Esophagus muscularis mucosa (tissue), 4 donors: ENCODE measurements around the gene S100A4.

Experiments
- EP300 ChIP-seq: sonication (generic); formaldehyde crosslinking; IDR thresholded peaks from one replicate; pipeline ENCODE4 v1.6.1; 2017; ENCODE audit warnings: antibody characterized with exemption
- POLR2A ChIP-seq: fragments of 450-650 bp; IDR thresholded peaks from one replicate; pipeline ENCODE4 v1.6.1; 2017; ENCODE audit warnings: antibody characterized with exemption, moderate library complexity, mild to moderate bottlenecking, low read depth
- POLR2AphosphoS5 ChIP-seq, 2 donors: sonication (generic); formaldehyde crosslinking; IDR thresholded peaks; one replicate each; pipeline ENCODE4 v1.6.1; 2017; ENCODE audit warnings: antibody characterized with exemption in 2 of 2
- TF ChIP-seq, protein P1 (sequence below), 3 experiments: fragments of 200-600 bp in 2 of 3; fragments of 450-650 bp in 1 of 3; sonication (generic) in 2 of 3; IDR thresholded peaks; one replicate each; pipeline ENCODE4 v1.5.1; 2017 to 2019; ENCODE audit warnings: antibody characterized with exemption in 3 of 3, mild to moderate bottlenecking in 2 of 3, moderate library complexity in 1 of 3

DNA sequence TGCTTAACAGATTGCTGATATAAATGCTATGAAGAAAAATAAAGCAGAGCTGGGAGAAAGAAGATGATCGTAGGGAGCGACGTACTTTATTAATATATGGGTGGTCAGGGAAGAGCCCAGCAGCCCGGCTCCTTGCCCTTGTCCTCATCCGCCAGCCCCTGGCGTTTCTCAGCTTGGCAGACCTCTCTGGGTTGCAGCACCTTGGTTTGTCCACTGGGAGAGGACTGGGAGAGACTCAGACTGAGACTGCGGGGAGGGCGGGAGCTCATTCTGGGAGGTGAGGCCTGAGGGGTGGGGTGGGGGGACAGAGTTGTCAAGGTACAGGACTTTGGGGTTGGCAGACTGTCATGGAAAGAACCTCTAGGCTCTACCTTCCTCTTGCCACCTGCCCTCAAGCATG lies 6.7 kb upstream of the S100A4 start:
- TF ChIP-seq, protein P1, sequence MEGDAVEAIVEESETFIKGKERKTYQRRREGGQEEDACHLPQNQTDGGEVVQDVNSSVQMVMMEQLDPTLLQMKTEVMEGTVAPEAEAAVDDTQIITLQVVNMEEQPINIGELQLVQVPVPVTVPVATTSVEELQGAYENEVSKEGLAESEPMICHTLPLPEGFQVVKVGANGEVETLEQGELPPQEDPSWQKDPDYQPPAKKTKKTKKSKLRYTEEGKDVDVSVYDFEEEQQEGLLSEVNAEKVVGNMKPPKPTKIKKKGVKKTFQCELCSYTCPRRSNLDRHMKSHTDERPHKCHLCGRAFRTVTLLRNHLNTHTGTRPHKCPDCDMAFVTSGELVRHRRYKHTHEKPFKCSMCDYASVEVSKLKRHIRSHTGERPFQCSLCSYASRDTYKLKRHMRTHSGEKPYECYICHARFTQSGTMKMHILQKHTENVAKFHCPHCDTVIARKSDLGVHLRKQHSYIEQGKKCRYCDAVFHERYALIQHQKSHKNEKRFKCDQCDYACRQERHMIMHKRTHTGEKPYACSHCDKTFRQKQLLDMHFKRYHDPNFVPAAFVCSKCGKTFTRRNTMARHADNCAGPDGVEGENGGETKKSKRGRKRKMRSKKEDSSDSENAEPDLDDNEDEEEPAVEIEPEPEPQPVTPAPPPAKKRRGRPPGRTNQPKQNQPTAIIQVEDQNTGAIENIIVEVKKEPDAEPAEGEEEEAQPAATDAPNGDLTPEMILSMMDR (IDR thresholded peaks at IDR 0.05), result no peak
- TF ChIP-seq POLR2AphosphoS5 (IDR thresholded peaks at IDR 0.05), result no peak
- no peak for TF ChIP-seq EP300
- TF ChIP-seq POLR2A, result no peak
